GM13976 (cell line): ENCODE results near the gene MUC4.

Experiments
- DNase-seq: peaks from one replicate; pipeline ENCODE4 v3.0.0; 2012; ENCODE audit warnings: low spot score
- CTCF ChIP-seq: IDR thresholded peaks from 2 replicates; pipeline ENCODE4 v1.5.1; 2012; ENCODE audit warnings: borderline replicate concordance, mild to moderate bottlenecking; ENCODE audit not compliant: insufficient read depth; ENCODE audit errors: extremely low read depth, missing control alignments, control extremely low read depth
- in situ Hi-C: fragments of 300-500 bp; cut with MboI; formaldehyde crosslinking; loops from one replicate; pipeline ENCODE4 v1.12.0; 2022; ENCODE audit warnings: low sequenced_read_pairs, mixed read lengths, inconsistent platforms; ENCODE audit not compliant: unreplicated experiment

Gene MUC4

GRCh38 chr3:195708626-195709481, 102.9 kb downstream of the MUC4 start:
- in situ Hi-C loops: no loop called here
- no peak for TF ChIP-seq CTCF
- DNase-seq: no peak

DNA sequence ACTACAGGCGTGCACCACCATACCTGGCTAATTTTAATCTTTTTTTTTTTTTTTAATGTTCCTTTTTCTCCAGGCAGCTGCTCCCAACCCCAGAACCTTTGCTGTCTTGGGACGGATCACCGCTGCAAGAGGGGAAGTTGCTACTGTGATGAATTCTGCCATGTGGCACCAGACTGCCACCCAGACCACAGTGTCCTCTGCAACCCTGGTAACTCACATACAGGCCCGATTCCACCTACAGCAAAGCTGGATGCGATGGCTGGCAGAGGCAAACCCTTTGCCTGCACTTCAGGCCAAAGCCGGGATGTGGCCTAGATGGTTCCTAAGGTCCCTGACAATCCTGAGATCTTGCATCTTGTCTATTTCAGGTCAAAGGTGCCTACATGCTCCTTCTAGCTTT, 103.7 kb downstream of the MUC4 start:
- DNase-seq: no peak
- in situ Hi-C loops: no loop called here
- TF ChIP-seq CTCF: no peak

- TF ChIP-seq CTCF: no peak
- no peak for DNase-seq
- in situ Hi-C loops: no loop called here
Measured at GRCh38 chr3:195705081-195705991, 106.4 kb downstream of the MUC4 start.

- in situ Hi-C loops: no loop called here
Measured at GRCh38 chr3:195704433-195704999, 107.2 kb downstream of the MUC4 start.

GRCh38 chr3:195703776-195704175, 108.0 kb downstream of the MUC4 start:
- no peak for DNase-seq
- in situ Hi-C loops: no loop called here
- no peak for TF ChIP-seq CTCF

More at GRCh38 chr3:195704433-195704999, 107.2 kb downstream of the MUC4 start:
- DNase-seq: no peak
- no peak for TF ChIP-seq CTCF

DNA sequence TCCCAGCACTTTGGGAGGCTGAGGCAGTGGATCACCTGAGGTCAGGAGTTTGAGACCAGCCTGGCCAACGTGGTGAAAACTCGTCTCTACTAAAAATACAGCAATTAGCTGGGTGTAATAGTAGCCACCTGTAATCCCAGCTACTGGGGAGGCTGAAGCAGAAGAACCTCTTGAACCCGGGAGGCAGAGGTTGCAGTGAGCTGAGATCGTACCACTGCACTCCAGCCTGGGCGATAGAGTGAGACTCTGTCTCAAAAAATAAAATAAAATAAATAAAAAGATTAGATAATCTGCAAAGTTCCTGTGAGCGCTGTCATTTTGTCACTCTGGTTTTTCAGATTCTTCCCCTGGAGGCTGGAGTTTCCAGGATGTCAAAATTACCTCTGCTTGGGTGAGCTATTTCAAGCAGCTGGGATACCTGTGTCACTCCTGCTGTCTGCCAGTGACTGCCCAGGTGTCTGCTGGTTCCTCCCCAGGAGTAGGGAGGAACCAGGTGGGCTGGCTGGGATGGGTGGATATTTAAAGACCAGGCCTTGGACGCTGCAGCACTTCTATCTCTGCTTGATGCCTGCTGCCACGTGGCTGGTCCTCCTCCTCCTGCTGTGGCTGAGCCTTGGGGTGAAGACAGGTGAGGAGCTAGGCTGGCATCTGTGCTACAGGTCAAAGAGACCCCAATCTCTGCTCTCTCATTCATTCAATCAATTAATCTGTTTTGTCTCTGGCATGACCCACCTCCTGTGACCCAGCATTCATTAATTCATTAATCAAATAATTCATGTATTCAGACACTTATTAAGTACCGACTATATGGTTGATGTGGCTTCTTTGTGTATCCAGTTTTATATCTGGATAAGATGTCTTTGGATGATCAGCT, 110.5 kb downstream of the MUC4 start:
- TF ChIP-seq CTCF: no peak
- no peak for DNase-seq
- in situ Hi-C loops: no loop called here
